Colonic mucosa (tissue), 4 donors: ENCODE results near the gene SYNJ2. TPM values are rescaled to one million over a fixed set of nuclear protein-coding genes. Genes with fewer than 3 reads are reported as not detected.

Experiments
- DNase-seq: peaks from one replicate; pipeline ENCODE4 v3.0.0-alpha.2; 2020
- H3K27ac ChIP-seq: fragments of 200-600 bp; one replicate; pipeline ENCODE4 v1.8.0; 2021
- H3K27me3 ChIP-seq: fragments of 200-600 bp; one replicate; pipeline ENCODE4 v1.8.0; 2021
- H3K36me3 ChIP-seq: fragments of 200-600 bp; one replicate; pipeline ENCODE4 v1.8.0; 2021
- H3K4me1 ChIP-seq: fragments of 200-600 bp; one replicate; pipeline ENCODE4 v1.8.0; 2021; ENCODE audit warnings: mild to moderate bottlenecking
- H3K4me3 ChIP-seq: fragments of 200-600 bp; one replicate; pipeline ENCODE4 v1.8.0; 2021
- H3K9ac ChIP-seq, 2 donors: one replicate each; pipeline ENCODE4 v1.7.0; 2013; ENCODE audit warnings: control low read depth in 2 of 2, low read depth in 2 of 2, low read length in 2 of 2
- H3K9me3 ChIP-seq: fragments of 200-600 bp; one replicate; pipeline ENCODE4 v1.8.0; 2021
- CTCF ChIP-seq: fragments of 200-600 bp; IDR thresholded peaks from one replicate; pipeline ENCODE4 v1.8.0; 2022; ENCODE audit warnings: antibody characterized with exemption, mild to moderate bottlenecking
- intact Hi-C: fragments of 100-400 bp; cut with DNase I; formaldehyde crosslinking; loops from one replicate; pipeline ENCODE4 v1.14.1; 2022
- total RNA-seq, 2 donors: library from RNA; stranded (reverse); fragmentation: NEBNext Ultra II Directional in 1 of 2; extraction: Animal tissue kit (Norgen Biotek cat#: 25700) in 1 of 2; gene quantifications; one replicate each; pipeline ENCODE4 v1.2.1, GENCODE V29; 2021
- donor health status: healthy.
- donor health status: DM: no; HTN: no; CAD: no.
- donor health status: DM: no; HTN: no; CAD: no.

The SYNJ2 gene
- total RNA-seq, 2 donors from 2014 or later = 46.0 to 53.5 TPM

- no peak overlapping the region for H3K9ac ChIP-seq
- H3K4me1 ChIP-seq = peaks cover 7% of the 10 kb centered on the region
- H3K27ac ChIP-seq = no peak overlapping the region
- no peaks in the 10 kb centered on the region for H3K27me3 ChIP-seq
- DNase-seq = no peak
- intact Hi-C loops = no loop called here
- H3K9me3 ChIP-seq = no peaks in the 10 kb centered on the region
- no peak for TF ChIP-seq CTCF
- H3K4me3 ChIP-seq = no peak overlapping the region
- no peaks in the 10 kb centered on the region for H3K36me3 ChIP-seq
Observed at GRCh38 chr6:157961832-157962575, 19.7 kb upstream of the SYNJ2 start.

GRCh38 chr6:157962601-157963302 lies 18.9 kb upstream of the SYNJ2 start:
- H3K9ac ChIP-seq = no peak overlapping the region
- H3K4me1 ChIP-seq = peaks cover 7% of the 10 kb centered on the region
- no peak for TF ChIP-seq CTCF
- H3K27me3 ChIP-seq = no peaks in the 10 kb centered on the region
- H3K4me3 ChIP-seq = no peak overlapping the region
- no peak for DNase-seq
- intact Hi-C loops = no loop called here
- no peaks in the 10 kb centered on the region for H3K9me3 ChIP-seq
- H3K27ac ChIP-seq = peak overlapping the region; percentile 25
- H3K36me3 ChIP-seq = no peaks in the 10 kb centered on the region

GRCh38 chr6:157964100-157964499 lies 17.6 kb upstream of the SYNJ2 start:
- no peak overlapping the region for H3K4me3 ChIP-seq
- H3K27me3 ChIP-seq = no peaks in the 10 kb centered on the region
- H3K36me3 ChIP-seq = no peaks in the 10 kb centered on the region
- no peak for DNase-seq
- no peak overlapping the region for H3K9ac ChIP-seq
- no peak overlapping the region for H3K27ac ChIP-seq
- intact Hi-C loops = no loop called here
- no peaks in the 10 kb centered on the region for H3K9me3 ChIP-seq
- TF ChIP-seq CTCF = no peak
- peaks cover 7% of the 10 kb centered on the region for H3K4me1 ChIP-seq

GRCh38 chr6:157965387-157965786 lies 16.3 kb upstream of the SYNJ2 start:
- peak overlapping the region; percentile 96 for H3K27ac ChIP-seq
- peaks cover 7% of the 10 kb centered on the region for H3K4me1 ChIP-seq

GRCh38 chr6:157966589-157966977 lies 15.1 kb upstream of the SYNJ2 start:
- Histone ChIP-seq H3K4me1 (peaks cover 7% of the 10 kb centered on the region), H3K9me3 (no peaks in the 10 kb centered on the region), H3K36me3 (no peaks in the 10 kb centered on the region), H3K27me3 (no peaks in the 10 kb centered on the region), H3K9ac (peak overlapping the region; percentile 42 to 74), H3K27ac (peak overlapping the region; percentile 96), H3K4me3 (no peak overlapping the region)
- intact Hi-C loops = no loop called here
- DNase-seq = peak; percentile 47
- no peak for TF ChIP-seq CTCF

More at GRCh38 chr6:157965387-157965786, 16.3 kb upstream of the SYNJ2 start:
- intact Hi-C loops = no loop called here
- no peaks in the 10 kb centered on the region for H3K36me3 ChIP-seq
- no peaks in the 10 kb centered on the region for H3K27me3 ChIP-seq
- no peak overlapping the region for H3K9ac ChIP-seq
- no peaks in the 10 kb centered on the region for H3K9me3 ChIP-seq
- no peak for TF ChIP-seq CTCF
- H3K4me3 ChIP-seq = no peak overlapping the region
- no peak for DNase-seq
